Kidney epithelial cell (primary cell): ENCODE results near the gene JRKL. TPM values are rescaled to one million over a fixed set of nuclear protein-coding genes. Genes with fewer than 3 reads are reported as not detected.

Experiments used
- DNase-seq: peaks from one replicate; pipeline ENCODE4 v3.0.0-alpha.2; 2010; ENCODE audit warnings: low read depth
- H3K27me3 ChIP-seq: 2 replicates; pipeline ENCODE4 v1.6.0; 2011; ENCODE audit warnings: low read length; ENCODE audit not compliant: control insufficient read depth, insufficient read depth
- H3K36me3 ChIP-seq: 2 replicates; pipeline ENCODE4 v1.5.1; 2011; ENCODE audit warnings: low read length; ENCODE audit not compliant: control insufficient read depth, insufficient read depth
- H3K4me3 ChIP-seq: 2 replicates; pipeline ENCODE4 v1.5.1; 2011; ENCODE audit warnings: low read depth, mild to moderate bottlenecking, control low read depth, low read length
- CTCF ChIP-seq: IDR thresholded peaks from 2 replicates; pipeline ENCODE4 v1.5.1; 2011; ENCODE audit warnings: mild to moderate bottlenecking, moderate library complexity, low read length, control low read depth, inconsistent platforms; ENCODE audit not compliant: insufficient read depth, poor library complexity, severe bottlenecking
- total RNA-seq: library from RNA; depleted of rRNA; stranded (reverse); fragments of >200 nt; gene quantifications from 2 replicates; pipeline ENCODE4 v1.2.3, GENCODE V29; 2015

JRKL gene
- total RNA-seq, 1 donor from 2014 or later: 9.5 TPM

- no peaks in the 10 kb centered on the region for H3K36me3 ChIP-seq
- H3K27me3 ChIP-seq: no peaks in the 10 kb centered on the region
- no peak for DNase-seq
- no peak for TF ChIP-seq CTCF
- no peak overlapping the region for H3K4me3 ChIP-seq
Measured at GRCh38 chr11:96356848-96357247, 33.0 kb upstream of the JRKL start.

GRCh38 chr11:96357794-96358193, 32.0 kb upstream of the JRKL start:
- no peaks in the 10 kb centered on the region for H3K27me3 ChIP-seq
- DNase-seq: no peak
- H3K36me3 ChIP-seq: no peaks in the 10 kb centered on the region
- H3K4me3 ChIP-seq: no peak overlapping the region
- no peak for TF ChIP-seq CTCF

- Histone ChIP-seq H3K27me3 (no peaks in the 10 kb centered on the region), H3K4me3 (no peak overlapping the region), H3K36me3 (no peaks in the 10 kb centered on the region)
- no peak for DNase-seq
- TF ChIP-seq CTCF: no peak
Measured at GRCh38 chr11:96358321-96358720, 31.5 kb upstream of the JRKL start.

GRCh38 chr11:96361778-96362177, 28.0 kb upstream of the JRKL start:
- Histone ChIP-seq H3K27me3 (no peaks in the 10 kb centered on the region), H3K36me3 (no peaks in the 10 kb centered on the region), H3K4me3 (no peak overlapping the region)
- no peak for DNase-seq
- TF ChIP-seq CTCF: no peak

GRCh38 chr11:96365493-96365892, 24.3 kb upstream of the JRKL start:
- no peak for DNase-seq
- Histone ChIP-seq H3K36me3 (no peaks in the 10 kb centered on the region), H3K4me3 (no peak overlapping the region), H3K27me3 (no peaks in the 10 kb centered on the region)
- no peak for TF ChIP-seq CTCF

GRCh38 chr11:96366024-96366423, 23.8 kb upstream of the JRKL start:
- Histone ChIP-seq H3K4me3 (no peak overlapping the region), H3K27me3 (no peaks in the 10 kb centered on the region), H3K36me3 (no peaks in the 10 kb centered on the region)
- DNase-seq: no peak
- no peak for TF ChIP-seq CTCF
